GM12878 (cell line): ENCODE measurements around the gene TMEM256. TPM values are rescaled to one million over a fixed set of nuclear protein-coding genes. Genes with fewer than 3 reads are reported as not detected.

Source experiments
- BCL3 ChIP-seq: IDR thresholded peaks from 2 replicates; pipeline ENCODE4 v1.6.1; 2011; ENCODE audit warnings: borderline replicate concordance, low read depth, mild to moderate bottlenecking, moderate library complexity, low read length; ENCODE audit not compliant: insufficient read depth, poor library complexity, severe bottlenecking
- CHD4 ChIP-seq: fragments of 200-600 bp; sonication (generic); IDR thresholded peaks from 2 replicates; pipeline ENCODE4 v1.6.1; 2016; ENCODE audit warnings: mild to moderate bottlenecking
- EED ChIP-seq: sonication (generic); IDR thresholded peaks from 2 replicates; pipeline ENCODE4 v1.6.1; 2016; ENCODE audit warnings: antibody characterized with exemption, low read depth
- KAT2A ChIP-seq: conservative IDR thresholded peaks from 2 replicates; pipeline ENCODE4 v1.6.1; 2011; ENCODE audit warnings: low read depth, low read length; ENCODE audit not compliant: control insufficient read depth
- NFIC ChIP-seq: IDR thresholded peaks from 2 replicates; pipeline ENCODE4 v1.6.1; 2012; ENCODE audit warnings: low read depth, mild to moderate bottlenecking, inconsistent platforms, low read length, moderate library complexity
- SPI1 ChIP-seq: IDR thresholded peaks from 2 replicates; pipeline ENCODE4 v1.6.1; 2011; ENCODE audit warnings: low read depth, mild to moderate bottlenecking, low read length, moderate library complexity, borderline replicate concordance; ENCODE audit not compliant: insufficient read depth
- ZBTB11 ChIP-seq: fragments of 450-650 bp; formaldehyde crosslinking; IDR thresholded peaks from 2 replicates; pipeline ENCODE4 v1.5.0; 2022; ENCODE audit warnings: mild to moderate bottlenecking, missing genetic modification characterization
- polyA plus RNA-seq, 11 experiments: library from polyadenylated mRNA; depleted of rRNA in 4 of 11; unstranded in 6 of 11; stranded (reverse) in 5 of 11; fragments of >200 nt; fragmentation: Nextera tagmentation in 4 of 11; fragmentation: Illumina TruSeq in 1 of 11; extraction: Ambion mirVana in 4 of 11; extraction: Trizol in 1 of 11; gene quantifications; 1 replicate in 1 of 11; 2 replicates in 10 of 11; pipeline versions ENCODE4 v1.2.1 to v1.2.3, GENCODE V29; 2011 to 2016; ENCODE audit warnings: inconsistent platforms in 2 of 11, missing spikeins in 2 of 11, low read depth in 1 of 11
- total RNA-seq, 4 experiments: library from RNA; depleted of rRNA in 3 of 4; stranded (reverse); fragments of >200 nt in 3 of 4; fragmentation: Illumina TruSeq in 1 of 4; extraction: Trizol in 1 of 4; gene quantifications; 2 replicates each; pipeline versions ENCODE4 v1.2.1 to v1.2.3, GENCODE V29; 2013 to 2021

The TMEM256 gene
- total and polyA plus RNA-seq, 10 of the 15 experiments (the other 5 are each of a cell fraction or from before 2014, with no cell fraction given) = 57.3 to 342 (median 95.7) TPM

- TF ChIP-seq ZBTB11 (CRISPR knock-in tag) = no peak
- TF ChIP-seq SPI1 = no peak
- TF ChIP-seq NFIC = no peak
- no peak for TF ChIP-seq CHD4
- no peak for TF ChIP-seq BCL3
- no peak for TF ChIP-seq EED
- no peak for TF ChIP-seq KAT2A
- TF ChIP-seq, all 136 proteins: peak for 30
These were observed 32.9 kb upstream of the TMEM256 start (continued) for GRCh38 chr17:7436556-7437368.
